Measurements from ENCODE around the gene GABRA5. TPM values are rescaled to one million over a fixed set of nuclear protein-coding genes. Genes with fewer than 3 reads are reported as not detected.
"Not testable (repeated sequence)": the region's sequence is repeated elsewhere in the genome, so short reads cannot be mapped to it uniquely, and the experiment has no call there.

Gene GABRA5
- not detected in 2 replicates for total RNA-seq

- peak; percentile 5 for DNase-seq
Measured at GRCh38 chr15:26866298-26867199, at the start of gene GABRA5. Gene GABRA5 (plus strand): TSS chr15:26867062. CDS start chr15:26869249, 2,187 bp downstream.

GRCh38 chr15:26831191-26831590 lies 35.7 kb upstream of the GABRA5 start:
- DNase-seq: not testable (repeated sequence)

- DNase-seq: no peak
Measured at GRCh38 chr15:26831951-26832350, 34.9 kb upstream of the GABRA5 start.

- DNase-seq: no peak
Measured at GRCh38 chr15:26838742-26839460, 28.0 kb upstream of the GABRA5 start.

GRCh38 chr15:26841514-26841913 lies 25.3 kb upstream of the GABRA5 start:
- DNase-seq: no peak

- no peak for DNase-seq
Measured at GRCh38 chr15:26841941-26842340, 24.9 kb upstream of the GABRA5 start.

- DNase-seq: no peak
Measured at GRCh38 chr15:26842391-26842790, 24.5 kb upstream of the GABRA5 start.

- no peak for DNase-seq
Measured at GRCh38 chr15:26844901-26845300, 22.0 kb upstream of the GABRA5 start.

GRCh38 chr15:26848498-26848897 lies 18.4 kb upstream of the GABRA5 start:
- no peak for DNase-seq

GRCh38 chr15:26850161-26850560 lies 16.7 kb upstream of the GABRA5 start:
- DNase-seq: no peak

- DNase-seq: no peak
Measured at GRCh38 chr15:26852980-26853379, 13.9 kb upstream of the GABRA5 start.

GRCh38 chr15:26854435-26854834 lies 12.4 kb upstream of the GABRA5 start:
- DNase-seq: no peak

GRCh38 chr15:26864664-26865191 lies 2.1 kb upstream of the GABRA5 start:
- DNase-seq: peak; percentile 53

- DNase-seq: no peak
Measured at GRCh38 chr15:26867200-26868007, 542 bp downstream of the GABRA5 start.

GRCh38 chr15:26868029-26868685 lies 1.3 kb downstream of the GABRA5 start:
- DNase-seq: no peak

GRCh38 chr15:26869628-26870027 lies 2.8 kb downstream of the GABRA5 start:
- no peak for DNase-seq

- no peak for DNase-seq
Measured at GRCh38 chr15:26870346-26870745, 3.5 kb downstream of the GABRA5 start.

GRCh38 chr15:26872206-26872605 lies 5.3 kb downstream of the GABRA5 start:
- DNase-seq: no peak

GRCh38 chr15:26873846-26874245 lies 7.0 kb downstream of the GABRA5 start:
- DNase-seq: no peak

GRCh38 chr15:26874774-26875475 lies 8.1 kb downstream of the GABRA5 start:
- DNase-seq: no peak

GRCh38 chr15:26875476-26875850 lies 8.6 kb downstream of the GABRA5 start:
- DNase-seq: no peak

GRCh38 chr15:26877831-26878230 lies 11.0 kb downstream of the GABRA5 start:
- DNase-seq: no peak

Data from dermis blood vessel endothelial cell (primary cell).